Tibial artery (tissue), 4 donors: ENCODE data around the gene B4GAT1.

Experiments
- DNase-seq, 2 donors: peaks; one replicate each; pipeline ENCODE4 v3.0.0-alpha.2; 2019
- H3K27ac ChIP-seq, 2 donors: fragments of 200-600 bp; sonication (generic) in 1 of 2; 1 replicate in 1 of 2; 2 replicates in 1 of 2; pipeline ENCODE4 v1.5.1; 2018 to 2019; ENCODE audit warnings: mild to moderate bottlenecking in 1 of 2
- H3K27me3 ChIP-seq, 2 donors: fragments of 200-600 bp; sonication (generic) in 1 of 2; one replicate each; pipeline versions ENCODE4 v1.5.1 to v1.6.0; 2016 to 2019
- H3K36me3 ChIP-seq, 3 donors: fragments of 200-600 bp; sonication (generic) in 2 of 3; one replicate each; pipeline ENCODE4 v1.5.1; 2016 to 2019; ENCODE audit warnings: mild to moderate bottlenecking in 2 of 3
- H3K4me1 ChIP-seq, 4 donors: fragments of 200-600 bp; sonication (generic) in 2 of 4; 1 replicate in 3 of 4; 2 replicates in 1 of 4; pipeline ENCODE4 v1.5.1; 2016 to 2019
- H3K4me3 ChIP-seq, 2 donors: fragments of 200-600 bp; sonication (generic) in 1 of 2; 1 replicate in 1 of 2; 2 replicates in 1 of 2; pipeline ENCODE4 v1.5.1; 2018 to 2019; ENCODE audit warnings: mild to moderate bottlenecking in 2 of 2
- H3K9me3 ChIP-seq, 3 donors: fragments of 200-600 bp; sonication (generic) in 1 of 3; one replicate each; pipeline ENCODE4 v1.5.1; 2016 to 2019
- CTCF ChIP-seq, 2 experiments: fragments of 200-600 bp in 1 of 2; fragments of 450-650 bp in 1 of 2; IDR thresholded peaks; one replicate each; pipeline ENCODE4 v1.5.1; 2017 to 2019; ENCODE audit warnings: antibody characterized with exemption in 2 of 2, mild to moderate bottlenecking in 1 of 2, moderate library complexity in 1 of 2
- intact Hi-C: fragments of 100-400 bp; cut with DNase I; formaldehyde crosslinking; loops from one replicate; pipeline ENCODE4 v1.15.0; 2023; ENCODE audit warnings: low total_unique reads

Gene B4GAT1

GRCh38 chr11:66327171-66328030 lies 20.0 kb downstream of the B4GAT1 start:
- TF ChIP-seq CTCF (IDR thresholded peaks at IDR 0.05): no peak

GRCh38 chr11:66326261-66327111 lies 20.9 kb downstream of the B4GAT1 start:
- peaks cover 0 to 27% (median 17%) of the 10 kb centered on the region in 4 donors for H3K4me1 ChIP-seq
- H3K27ac ChIP-seq: peak overlapping the region; percentile 2 to 28
- DNase-seq: no peak
- intact Hi-C loops: no loop called here
- peaks cover 0 to 4% of the 10 kb centered on the region in 2 donors for H3K27me3 ChIP-seq
- no peak overlapping the region for H3K4me3 ChIP-seq
- H3K9me3 ChIP-seq: no peaks in the 10 kb centered on the region
- TF ChIP-seq CTCF (IDR thresholded peaks at IDR 0.05): no peak
- H3K36me3 ChIP-seq: no peaks in the 10 kb centered on the region

More at GRCh38 chr11:66327171-66328030, 20.0 kb downstream of the B4GAT1 start:
- H3K27me3 ChIP-seq: peaks cover 0 to 4% of the 10 kb centered on the region in 2 donors
- intact Hi-C loops: loop anchor here (1.0 kb wide), 1 partner anchor 17 kb away; no protein-coding TSS in a partner anchor
- H3K4me1 ChIP-seq: peaks cover 0 to 27% (median 17%) of the 10 kb centered on the region in 4 donors
- H3K36me3 ChIP-seq: peaks cover 0 to 9% (median 1%) of the 10 kb centered on the region in 3 donors
- H3K9me3 ChIP-seq: no peaks in the 10 kb centered on the region
- no peak for DNase-seq
- H3K4me3 ChIP-seq: no peak overlapping the region
- H3K27ac ChIP-seq: peak overlapping the region; percentile 2 to 28

- H3K9me3 ChIP-seq: no peaks in the 10 kb centered on the region
- H3K4me1 ChIP-seq: peaks cover 0 to 27% (median 17%) of the 10 kb centered on the region in 4 donors
- no peak overlapping the region for H3K4me3 ChIP-seq
- H3K36me3 ChIP-seq: no peaks in the 10 kb centered on the region
- H3K27ac ChIP-seq: no peak overlapping the region
- no peak for TF ChIP-seq CTCF (IDR thresholded peaks at IDR 0.05)
- H3K27me3 ChIP-seq: peaks cover 0 to 4% of the 10 kb centered on the region in 2 donors
- DNase-seq: no peak
- intact Hi-C loops: no loop called here
These were observed 22.2 kb downstream of the B4GAT1 start for GRCh38 chr11:66325263-66325671.

- intact Hi-C loops: no loop called here
- Histone ChIP-seq H3K4me3 (no peak overlapping the region), H3K4me1 (peaks cover 0 to 27% (median 17%) of the 10 kb centered on the region in 4 donors), H3K36me3 (no peaks in the 10 kb centered on the region), H3K27ac (no peak overlapping the region), H3K27me3 (peaks cover 0 to 4% of the 10 kb centered on the region in 2 donors), H3K9me3 (no peaks in the 10 kb centered on the region)
- DNase-seq: no peak
- TF ChIP-seq CTCF (IDR thresholded peaks at IDR 0.05): no peak
These were observed 22.8 kb downstream of the B4GAT1 start for GRCh38 chr11:66324664-66325063.

GRCh38 chr11:66323684-66324083 lies 23.7 kb downstream of the B4GAT1 start:
- Histone ChIP-seq H3K4me1 (peaks cover 0 to 24% (median 17%) of the 10 kb centered on the region in 4 donors), H3K4me3 (no peak overlapping the region), H3K27me3 (peaks cover 0 to 4% of the 10 kb centered on the region in 2 donors), H3K9me3 (no peaks in the 10 kb centered on the region), H3K27ac (no peak overlapping the region), H3K36me3 (no peaks in the 10 kb centered on the region)
- intact Hi-C loops: no loop called here
- no peak for TF ChIP-seq CTCF (IDR thresholded peaks at IDR 0.05)
- DNase-seq: no peak
